ENCODE measurements around the gene VPS37D. TPM values are rescaled to one million over a fixed set of nuclear protein-coding genes. Genes with fewer than 3 reads are reported as not detected.
A peak's percentile ranks its signal among the peaks of the same experiment; 100 is the strongest.
"Not testable (repeated sequence)": the region's sequence is repeated elsewhere in the genome, so short reads cannot be mapped to it uniquely, and the experiment has no call there.

Gene VPS37D
- polyA plus RNA-seq (2013, experiment 1 of 4), result 8.1 TPM
- 8.6 TPM for polyA plus RNA-seq (2013, experiment 2 of 4)
- polyA plus RNA-seq (2013, experiment 3 of 4), result 11.6 TPM
- 13.6 TPM for polyA plus RNA-seq (2013, experiment 4 of 4)

- Histone ChIP-seq H3K4me3 (ENCODE audit: insufficient read depth, low read depth, low read length) (peak within 1 kb of the TSS; percentile 47), H3K9me3 (ENCODE audit: control insufficient read depth, low read length) (no peaks in the 10 kb centered on the region), H3K27ac (ENCODE audit: insufficient read depth, low read depth, low read length, poor library complexity, severe bottlenecking) (no peak within 1 kb of the TSS), H3K27me3 (ENCODE audit: control insufficient read depth, insufficient read depth, low read length, poor library complexity, severe bottlenecking) (no peaks in the 10 kb centered on the region), H3K36me3 (ENCODE audit: control insufficient read depth, insufficient read depth, low read length) (no peaks in the 10 kb centered on the region), H3K4me1 (ENCODE audit: control insufficient read depth, insufficient read depth, low read length) (peaks cover 11% of the 10 kb centered on the region)
- 4 to 5% methylated on average over 79 of the region's 79 CpGs for whole genome bisulfite sequencing, 2 experiments
Observed at GRCh38 chr7:73667344-73668102, at the start of gene VPS37D. Gene VPS37D (plus strand): TSS chr7:73667831. CDS start chr7:73667959, 128 bp downstream.

- peaks cover 8% of the 10 kb centered on the region for H3K4me1 ChIP-seq (ENCODE audit: control insufficient read depth, insufficient read depth, low read length)
- H3K27ac ChIP-seq (ENCODE audit: insufficient read depth, low read depth, low read length, poor library complexity, severe bottlenecking), result no peak overlapping the region
- H3K4me3 ChIP-seq (ENCODE audit: insufficient read depth, low read depth, low read length), result no peak overlapping the region
- WGBS, 2 experiments, result 85 to 87% methylated on average over 4 of the region's 4 CpGs
- no peaks in the 10 kb centered on the region for H3K36me3 ChIP-seq (ENCODE audit: control insufficient read depth, insufficient read depth, low read length)
- H3K27me3 ChIP-seq (ENCODE audit: control insufficient read depth, insufficient read depth, low read length, poor library complexity, severe bottlenecking), result peaks cover 25% of the 10 kb centered on the region
- H3K9me3 ChIP-seq (ENCODE audit: control insufficient read depth, low read length), result no peaks in the 10 kb centered on the region
Observed at GRCh38 chr7:73618538-73618937, 49.1 kb upstream of the VPS37D start.

- H3K36me3 ChIP-seq (ENCODE audit: control insufficient read depth, insufficient read depth, low read length); H3K9me3 ChIP-seq (ENCODE audit: control insufficient read depth, low read length); H3K4me3 ChIP-seq (ENCODE audit: insufficient read depth, low read depth, low read length); H3K27ac ChIP-seq (ENCODE audit: insufficient read depth, low read depth, low read length, poor library complexity, severe bottlenecking): not testable (repeated sequence)
- WGBS, 2 experiments, result 83 to 86% methylated on average over 9 to 10 of the region's 11 CpGs
- Histone ChIP-seq H3K4me1 (ENCODE audit: control insufficient read depth, insufficient read depth, low read length) (peaks cover 14% of the 10 kb centered on the region), H3K27me3 (ENCODE audit: control insufficient read depth, insufficient read depth, low read length, poor library complexity, severe bottlenecking) (peaks cover 34% of the 10 kb centered on the region)
Observed at GRCh38 chr7:73619394-73619793, 48.2 kb upstream of the VPS37D start.

GRCh38 chr7:73621168-73622063 is 46.2 kb upstream of the VPS37D start:
- Histone ChIP-seq H3K9me3 (ENCODE audit: control insufficient read depth, low read length) (no peaks in the 10 kb centered on the region), H3K4me3 (ENCODE audit: insufficient read depth, low read depth, low read length) (no peak overlapping the region), H3K27ac (ENCODE audit: insufficient read depth, low read depth, low read length, poor library complexity, severe bottlenecking) (no peak overlapping the region), H3K36me3 (ENCODE audit: control insufficient read depth, insufficient read depth, low read length) (no peaks in the 10 kb centered on the region), H3K27me3 (ENCODE audit: control insufficient read depth, insufficient read depth, low read length, poor library complexity, severe bottlenecking) (peaks cover 47% of the 10 kb centered on the region), H3K4me1 (ENCODE audit: control insufficient read depth, insufficient read depth, low read length) (peaks cover 14% of the 10 kb centered on the region)
- 68 to 73% methylated on average over 7 of the region's 7 CpGs for WGBS, 2 experiments

- no peak overlapping the region for H3K27ac ChIP-seq (ENCODE audit: insufficient read depth, low read depth, low read length, poor library complexity, severe bottlenecking)
- peaks cover 49% of the 10 kb centered on the region for H3K27me3 ChIP-seq (ENCODE audit: control insufficient read depth, insufficient read depth, low read length, poor library complexity, severe bottlenecking)
- no peak overlapping the region for H3K4me3 ChIP-seq (ENCODE audit: insufficient read depth, low read depth, low read length)
- no peaks in the 10 kb centered on the region for H3K36me3 ChIP-seq (ENCODE audit: control insufficient read depth, insufficient read depth, low read length)
- H3K9me3 ChIP-seq (ENCODE audit: control insufficient read depth, low read length), result no peaks in the 10 kb centered on the region
- peaks cover 18% of the 10 kb centered on the region for H3K4me1 ChIP-seq (ENCODE audit: control insufficient read depth, insufficient read depth, low read length)
- WGBS, 2 experiments, result 39 to 48% methylated on average over 2 of the region's 2 CpGs
Observed at GRCh38 chr7:73622527-73622908, 45.1 kb upstream of the VPS37D start.

GRCh38 chr7:73622909-73623797 is 44.5 kb upstream of the VPS37D start:
- 1 to 2% methylated on average over 58 of the region's 58 CpGs for WGBS, 2 experiments
- H3K4me1 ChIP-seq (ENCODE audit: control insufficient read depth, insufficient read depth, low read length), result peaks cover 18% of the 10 kb centered on the region
- no peak overlapping the region for H3K27ac ChIP-seq (ENCODE audit: insufficient read depth, low read depth, low read length, poor library complexity, severe bottlenecking)
- no peaks in the 10 kb centered on the region for H3K9me3 ChIP-seq (ENCODE audit: control insufficient read depth, low read length)
- H3K4me3 ChIP-seq (ENCODE audit: insufficient read depth, low read depth, low read length), result no peak overlapping the region
- peaks cover 49% of the 10 kb centered on the region for H3K27me3 ChIP-seq (ENCODE audit: control insufficient read depth, insufficient read depth, low read length, poor library complexity, severe bottlenecking)
- no peaks in the 10 kb centered on the region for H3K36me3 ChIP-seq (ENCODE audit: control insufficient read depth, insufficient read depth, low read length)

DNA sequence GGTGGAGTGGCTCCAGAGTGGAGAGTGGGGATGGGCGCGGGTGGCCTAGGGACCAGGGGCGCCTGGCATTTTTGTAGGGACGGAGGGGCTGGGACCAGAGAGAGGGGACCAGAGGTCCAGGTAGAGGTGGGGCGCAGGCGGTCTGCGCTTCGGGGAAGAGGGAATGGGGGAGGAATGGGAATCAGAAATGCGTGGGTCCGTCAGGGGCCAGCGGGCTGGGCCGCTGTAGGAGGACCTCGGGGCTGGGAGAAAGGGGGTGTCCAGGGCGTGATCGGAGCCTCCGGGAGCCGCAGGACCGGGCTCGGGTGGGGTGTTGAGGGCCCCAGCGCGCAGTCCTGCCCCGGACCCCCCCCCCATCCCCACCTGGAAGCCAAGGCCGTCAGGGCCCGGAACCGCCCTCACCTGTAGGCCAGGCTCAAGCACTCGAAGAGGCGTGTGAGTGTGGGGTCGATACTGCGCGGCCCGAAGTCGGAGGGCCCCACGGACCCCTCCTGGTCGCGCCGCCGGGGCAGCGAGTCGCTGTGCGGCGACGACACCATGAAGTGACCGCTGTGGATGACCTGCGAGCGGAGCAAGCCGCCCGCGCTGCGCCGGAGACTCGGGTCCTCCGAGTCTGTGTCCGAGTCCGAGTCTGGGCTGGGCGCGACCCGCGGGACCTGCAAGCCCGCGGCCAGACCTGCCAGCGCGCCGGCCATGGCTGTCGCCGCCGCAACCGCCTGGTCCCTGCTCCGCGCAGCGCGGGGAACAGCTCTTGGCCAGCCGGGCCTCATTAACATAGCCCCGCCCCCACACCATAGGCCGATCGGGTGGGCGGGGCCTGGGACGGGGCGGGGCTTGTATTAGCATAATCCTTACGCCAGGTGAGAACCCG is 43.6 kb upstream of the VPS37D start, which contains the start of gene MLXIPL:
Gene MLXIPL, minus strand, starts transcription at position 725 of the 871 bp plus-strand sequence. Its CDS starts 30 bp downstream, at position 695.
- 1% methylated on average over 80 of the region's 80 CpGs for WGBS, 2 experiments
- no peaks in the 10 kb centered on the region for H3K9me3 ChIP-seq (ENCODE audit: control insufficient read depth, low read length)
- peaks cover 18% of the 10 kb centered on the region for H3K4me1 ChIP-seq (ENCODE audit: control insufficient read depth, insufficient read depth, low read length)
- no peak within 1 kb of the TSS for H3K27ac ChIP-seq (ENCODE audit: insufficient read depth, low read depth, low read length, poor library complexity, severe bottlenecking)
- no peaks in the 10 kb centered on the region for H3K36me3 ChIP-seq (ENCODE audit: control insufficient read depth, insufficient read depth, low read length)
- H3K27me3 ChIP-seq (ENCODE audit: control insufficient read depth, insufficient read depth, low read length, poor library complexity, severe bottlenecking), result peaks cover 53% of the 10 kb centered on the region
- peak within 1 kb of the TSS; percentile 45 for H3K4me3 ChIP-seq (ENCODE audit: insufficient read depth, low read depth, low read length)

DNA sequence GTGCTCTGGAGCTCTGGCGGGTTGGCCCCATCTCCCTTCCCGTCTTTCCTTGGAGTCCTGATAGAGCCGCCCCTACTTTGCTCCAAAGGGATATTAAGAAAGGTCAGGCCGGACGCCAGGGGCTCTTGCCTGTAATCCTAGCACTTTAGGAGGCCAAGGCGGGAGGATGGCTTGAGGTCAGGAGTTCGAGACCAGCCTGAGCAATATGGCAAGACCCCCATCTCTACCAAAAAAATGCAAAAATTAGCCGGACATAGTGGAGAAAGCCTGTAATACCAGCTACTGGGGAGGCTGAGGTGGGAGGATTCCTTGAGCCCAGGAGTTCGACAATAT is 43.0 kb upstream of the VPS37D start:
- no peak overlapping the region for H3K27ac ChIP-seq (ENCODE audit: insufficient read depth, low read depth, low read length, poor library complexity, severe bottlenecking)
- no peaks in the 10 kb centered on the region for H3K9me3 ChIP-seq (ENCODE audit: control insufficient read depth, low read length)
- peaks cover 18% of the 10 kb centered on the region for H3K4me1 ChIP-seq (ENCODE audit: control insufficient read depth, insufficient read depth, low read length)
- H3K36me3 ChIP-seq (ENCODE audit: control insufficient read depth, insufficient read depth, low read length), result no peaks in the 10 kb centered on the region
- peak overlapping the region; percentile 45 for H3K4me3 ChIP-seq (ENCODE audit: insufficient read depth, low read depth, low read length)
- H3K27me3 ChIP-seq (ENCODE audit: control insufficient read depth, insufficient read depth, low read length, poor library complexity, severe bottlenecking), result peaks cover 53% of the 10 kb centered on the region
- WGBS, 2 experiments, result 44 to 47% methylated on average over 9 of the region's 9 CpGs

DNA sequence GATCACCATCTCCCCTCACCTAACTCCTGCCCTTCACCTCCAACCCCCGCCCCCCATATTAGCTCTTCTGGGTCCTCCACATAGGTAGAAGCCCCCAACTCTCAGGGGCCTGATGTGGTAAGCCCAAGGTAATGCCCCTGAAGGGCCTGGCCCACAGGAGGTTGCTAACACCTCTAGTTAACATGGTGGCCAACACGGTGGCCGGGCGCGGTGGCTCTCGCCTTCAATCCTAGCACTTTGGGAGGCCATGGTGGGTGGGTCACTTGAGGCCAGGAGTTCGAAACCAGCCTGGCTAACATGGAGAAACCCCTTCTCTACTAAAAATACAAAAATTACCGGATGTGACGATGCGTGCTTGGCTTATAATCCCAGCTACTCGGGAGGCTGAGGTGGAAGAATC is 42.4 kb upstream of the VPS37D start:
- Histone ChIP-seq H3K27ac (ENCODE audit: insufficient read depth, low read depth, low read length, poor library complexity, severe bottlenecking) (no peak overlapping the region), H3K27me3 (ENCODE audit: control insufficient read depth, insufficient read depth, low read length, poor library complexity, severe bottlenecking) (peaks cover 53% of the 10 kb centered on the region), H3K4me3 (ENCODE audit: insufficient read depth, low read depth, low read length) (no peak overlapping the region), H3K9me3 (ENCODE audit: control insufficient read depth, low read length) (no peaks in the 10 kb centered on the region), H3K4me1 (ENCODE audit: control insufficient read depth, insufficient read depth, low read length) (peaks cover 18% of the 10 kb centered on the region), H3K36me3 (ENCODE audit: control insufficient read depth, insufficient read depth, low read length) (no peaks in the 10 kb centered on the region)
- WGBS, 2 experiments, result 92 to 95% methylated on average over 11 of the region's 11 CpGs

Data from ectodermal cell (in vitro differentiated cells).